Trophoblast cell (in vitro differentiated cells and primary cell): ENCODE results near the gene KRT40.

ENCODE experiments used
- DNase-seq, 2 donors: peaks; one replicate each; pipeline ENCODE4 v3.0.0-alpha.2; 2016
- H2AFZ ChIP-seq: 2 replicates; pipeline ENCODE4 v1.6.1; 2013; ENCODE audit warnings: low read length, moderate library complexity, mild to moderate bottlenecking; ENCODE audit not compliant: insufficient read depth, poor library complexity
- H2AK5ac ChIP-seq: 2 replicates; pipeline ENCODE4 v1.6.1; 2013; ENCODE audit warnings: mild to moderate bottlenecking, low read length
- H2BK120ac ChIP-seq: 2 replicates; pipeline ENCODE4 v1.6.1; 2013; ENCODE audit warnings: low read length, mild to moderate bottlenecking, moderate library complexity; ENCODE audit not compliant: insufficient read depth, poor library complexity
- H2BK12ac ChIP-seq: 2 replicates; pipeline ENCODE4 v1.6.1; 2013; ENCODE audit warnings: mild to moderate bottlenecking, low read length, moderate library complexity
- H2BK5ac ChIP-seq: 2 replicates; pipeline ENCODE4 v1.6.1; 2013; ENCODE audit warnings: low read length, low read depth, moderate library complexity, mild to moderate bottlenecking; ENCODE audit not compliant: poor library complexity
- H3K14ac ChIP-seq: 2 replicates; pipeline ENCODE4 v1.6.1; 2013; ENCODE audit warnings: mild to moderate bottlenecking, low read length
- H3K18ac ChIP-seq: 2 replicates; pipeline ENCODE4 v1.6.1; 2013; ENCODE audit warnings: mild to moderate bottlenecking, low read length
- H3K23ac ChIP-seq: 2 replicates; pipeline ENCODE4 v1.6.1; 2013; ENCODE audit warnings: low read length
- H3K27ac ChIP-seq: 2 replicates; pipeline ENCODE4 v1.5.1; 2013; ENCODE audit warnings: low read depth, mild to moderate bottlenecking, inconsistent platforms, low read length, moderate library complexity
- H3K27me3 ChIP-seq: 2 replicates; pipeline ENCODE4 v1.6.1; 2013; ENCODE audit warnings: inconsistent platforms, mild to moderate bottlenecking, low read length, moderate library complexity; ENCODE audit not compliant: insufficient read depth
- H3K36me3 ChIP-seq, 2 experiments: 1 replicate in 1 of 2; 2 replicates in 1 of 2; pipeline ENCODE4 v1.6.1; 2013; ENCODE audit warnings: low read length in 2 of 2, mild to moderate bottlenecking in 2 of 2, moderate library complexity in 1 of 2; ENCODE audit not compliant: insufficient read depth in 2 of 2, control insufficient read depth in 1 of 2
- H3K4ac ChIP-seq: 2 replicates; pipeline ENCODE4 v1.6.1; 2013; ENCODE audit warnings: low read depth, mild to moderate bottlenecking, low read length, moderate library complexity
- H3K4me1 ChIP-seq, 2 experiments: 1 replicate in 1 of 2; 2 replicates in 1 of 2; pipeline ENCODE4 v1.6.1; 2013; ENCODE audit warnings: low read length in 2 of 2, mild to moderate bottlenecking in 2 of 2, moderate library complexity in 1 of 2; ENCODE audit not compliant: insufficient read depth in 2 of 2, control insufficient read depth in 1 of 2
- H3K4me2 ChIP-seq: 2 replicates; pipeline ENCODE4 v1.6.1; 2013; ENCODE audit warnings: inconsistent platforms, mild to moderate bottlenecking, low read length, moderate library complexity
- H3K4me3 ChIP-seq: 2 replicates; pipeline ENCODE4 v1.5.1; 2013; ENCODE audit warnings: mild to moderate bottlenecking, low read depth, low read length, inconsistent platforms
- H3K79me1 ChIP-seq: one replicate; pipeline ENCODE4 v1.6.1; 2013; ENCODE audit warnings: low read length
- H3K79me2 ChIP-seq: 2 replicates; pipeline ENCODE4 v1.6.1; 2013; ENCODE audit warnings: low read length, mild to moderate bottlenecking; ENCODE audit not compliant: control insufficient read depth, insufficient read depth, poor library complexity
- H3K9ac ChIP-seq: 2 replicates; pipeline ENCODE4 v1.6.1; 2013; ENCODE audit warnings: mild to moderate bottlenecking, low read length
- H3K9me3 ChIP-seq: 2 replicates; pipeline ENCODE4 v1.6.1; 2013; ENCODE audit warnings: low read depth, mild to moderate bottlenecking, control low read depth, inconsistent platforms, low read length; ENCODE audit not compliant: insufficient read depth
- H4K12ac ChIP-seq: 2 replicates; pipeline ENCODE4 v1.6.1; 2013; ENCODE audit warnings: low read depth, mild to moderate bottlenecking, low read length, moderate library complexity
- H4K8ac ChIP-seq: 2 replicates; pipeline ENCODE4 v1.6.1; 2013; ENCODE audit warnings: low read depth, mild to moderate bottlenecking, low read length, moderate library complexity
- H4K91ac ChIP-seq: one replicate; pipeline ENCODE4 v1.6.1; 2013; ENCODE audit warnings: low read depth, mild to moderate bottlenecking, low read length, moderate library complexity
- WGBS: extraction: QIAGEN DNeasy Blood & Tissue Kit; methylation state at CpG from one replicate; pipeline ENCODE4 v1.1.7; 2013; ENCODE audit warnings: missing lambda C conversion rate; ENCODE audit not compliant: insufficient read length, insufficient coverage; ENCODE audit errors: extremely low coverage; 5-methylcytosine and 5-hydroxymethylcytosine counted together

Gene KRT40

DNA sequence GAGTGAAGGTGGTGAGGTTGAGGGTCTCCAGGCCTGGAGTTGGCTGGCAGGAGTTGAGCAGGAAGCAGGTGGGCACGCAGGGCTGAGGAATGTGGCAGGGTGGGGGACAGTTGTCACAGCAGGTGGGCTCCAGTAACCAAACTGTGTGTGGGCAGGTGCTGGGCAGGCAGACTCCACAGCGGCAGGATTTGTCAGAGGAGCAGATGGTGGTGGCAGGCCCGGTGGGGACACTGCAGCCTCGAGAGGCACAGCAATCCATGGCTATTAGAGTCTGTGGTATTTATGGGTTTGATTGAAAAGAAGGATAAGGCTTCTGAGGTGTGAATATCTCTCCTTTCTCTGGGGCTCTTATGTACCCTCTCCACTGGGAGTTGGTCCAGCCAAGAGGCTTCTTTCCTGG is 9.7 kb upstream of the KRT40 start, which contains the start of gene KRTAP3-3:
Gene KRTAP3-3, minus strand, starts transcription at position 326 of the 400 bp plus-strand sequence. Its CDS starts 67 bp downstream, at position 259.
- Histone ChIP-seq H4K8ac (no peak within 1 kb of the TSS), H3K27me3 (no peaks in the 10 kb centered on the region), H4K12ac (no peak within 1 kb of the TSS), H3K14ac (no peak within 1 kb of the TSS), H2AFZ (no peak within 1 kb of the TSS), H3K4me3 (no peak within 1 kb of the TSS), H2BK5ac (no peak within 1 kb of the TSS), H3K9me3 (no peaks in the 10 kb centered on the region), H3K4ac (no peak within 1 kb of the TSS), H3K27ac (no peak within 1 kb of the TSS), H3K4me1 (no peaks in the 10 kb centered on the region), H3K79me2 (no peaks in the 10 kb centered on the region), H3K18ac (no peak within 1 kb of the TSS), H3K36me3 (no peaks in the 10 kb centered on the region), H3K9ac (no peak within 1 kb of the TSS), H3K4me2 (no peak within 1 kb of the TSS), H3K23ac (no peak within 1 kb of the TSS), H3K79me1 (no peaks in the 10 kb centered on the region), H2AK5ac (no peak within 1 kb of the TSS), H2BK120ac (no peak within 1 kb of the TSS), H2BK12ac (no peak within 1 kb of the TSS), H4K91ac (no peak within 1 kb of the TSS)
- DNase-seq = no peak
- no CpG with 5 or more reads among the region's 4 CpGs for WGBS

DNA sequence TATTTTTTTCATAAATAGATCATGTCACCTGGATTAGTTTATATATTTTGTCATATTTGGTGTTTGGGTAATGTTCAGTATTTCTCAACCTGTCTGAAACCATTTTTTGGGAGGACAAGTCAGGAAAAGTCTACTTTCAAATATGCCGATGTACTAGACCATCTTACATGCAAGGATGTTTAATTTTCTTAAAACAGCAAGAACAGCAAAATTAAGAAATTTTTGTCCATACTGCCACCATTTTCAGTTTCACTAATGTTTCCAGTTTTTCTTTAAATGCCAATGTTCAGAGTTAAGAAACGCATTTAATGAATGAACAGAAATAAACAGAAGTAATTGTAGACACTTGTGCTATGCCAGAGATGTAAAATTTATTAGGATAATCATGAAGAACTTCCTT is 9.0 kb upstream of the KRT40 start:
- Histone ChIP-seq H2BK5ac (no peak overlapping the region), H4K12ac (no peak overlapping the region), H3K18ac (no peak overlapping the region), H2BK12ac (no peak overlapping the region), H3K9ac (no peak overlapping the region), H3K4me2 (no peak overlapping the region), H2BK120ac (no peak overlapping the region), H3K14ac (no peak overlapping the region), H3K27me3 (no peaks in the 10 kb centered on the region), H3K79me2 (no peaks in the 10 kb centered on the region), H3K27ac (no peak overlapping the region), H3K9me3 (no peaks in the 10 kb centered on the region), H3K4ac (no peak overlapping the region), H3K4me1 (no peaks in the 10 kb centered on the region), H3K36me3 (no peaks in the 10 kb centered on the region), H2AK5ac (no peak overlapping the region), H4K8ac (no peak overlapping the region), H3K4me3 (no peak overlapping the region), H3K23ac (no peak overlapping the region), H3K79me1 (no peaks in the 10 kb centered on the region), H2AFZ (no peak overlapping the region), H4K91ac (no peak overlapping the region)
- DNase-seq = no peak
- WGBS = no CpG with 5 or more reads among the region's 2 CpGs

DNA sequence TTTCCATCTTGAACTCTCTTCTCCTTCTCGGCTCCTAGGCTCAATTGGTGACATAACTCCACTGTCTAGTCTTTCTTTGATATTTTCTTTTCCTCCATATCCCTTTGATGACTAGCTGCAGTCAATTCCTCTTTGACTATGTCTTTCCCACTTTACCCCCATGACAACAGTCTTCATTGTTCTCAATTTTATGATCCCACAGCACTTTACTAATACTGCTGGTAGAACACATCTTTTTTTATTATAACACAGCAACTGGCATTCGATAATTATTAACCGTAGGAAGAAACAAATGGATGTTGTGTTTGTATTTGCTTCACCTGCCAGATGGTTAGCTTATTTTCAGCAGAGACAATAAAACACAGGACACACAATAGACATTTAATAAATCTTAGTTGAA is 8.5 kb upstream of the KRT40 start:
- no peaks in the 10 kb centered on the region for H3K9me3 ChIP-seq
- no peak overlapping the region for H3K4me2 ChIP-seq
- no peak overlapping the region for H3K9ac ChIP-seq
- no peak overlapping the region for H3K14ac ChIP-seq
- H3K23ac ChIP-seq = no peak overlapping the region
- H3K36me3 ChIP-seq = no peaks in the 10 kb centered on the region
- H3K4me1 ChIP-seq = no peaks in the 10 kb centered on the region
- H4K8ac ChIP-seq = no peak overlapping the region
- no peaks in the 10 kb centered on the region for H3K79me2 ChIP-seq
- H3K27ac ChIP-seq = no peak overlapping the region
- no peak overlapping the region for H2AFZ ChIP-seq
- no peak overlapping the region for H2BK5ac ChIP-seq
- no peak overlapping the region for H3K4ac ChIP-seq
- no peaks in the 10 kb centered on the region for H3K79me1 ChIP-seq
- H3K4me3 ChIP-seq = no peak overlapping the region
- H4K91ac ChIP-seq = no peak overlapping the region
- H3K18ac ChIP-seq = no peak overlapping the region
- no peaks in the 10 kb centered on the region for H3K27me3 ChIP-seq
- H2BK120ac ChIP-seq = no peak overlapping the region
- DNase-seq = no peak
- H4K12ac ChIP-seq = no peak overlapping the region
- H2BK12ac ChIP-seq = no peak overlapping the region
- WGBS = no CpG with 5 or more reads among the region's 3 CpGs
- H2AK5ac ChIP-seq = no peak overlapping the region

DNA sequence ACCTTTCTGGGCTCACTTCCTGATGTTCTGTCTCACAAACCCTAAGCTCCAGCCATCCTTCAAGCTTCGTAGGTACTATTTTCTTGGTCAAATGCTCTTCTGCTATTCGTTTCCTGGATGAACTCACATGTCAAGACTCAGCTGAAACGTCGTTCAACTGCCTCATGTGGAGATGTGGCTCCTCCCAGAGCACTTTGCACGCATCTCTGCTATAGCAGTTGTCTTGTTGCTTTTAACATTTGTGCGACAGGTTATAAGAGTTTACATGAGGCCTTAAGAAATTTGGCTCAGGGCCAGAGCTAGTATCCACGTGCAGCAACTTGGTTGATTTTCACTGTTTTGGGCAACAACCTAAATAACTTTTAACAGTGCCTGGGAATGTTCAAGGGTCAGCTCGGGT is 2.8 kb upstream of the KRT40 start:
- H2BK5ac ChIP-seq = no peak overlapping the region
- H3K79me1 ChIP-seq = no peaks in the 10 kb centered on the region
- no peak overlapping the region for H3K23ac ChIP-seq
- H3K4ac ChIP-seq = no peak overlapping the region
- H3K9me3 ChIP-seq = no peaks in the 10 kb centered on the region
- no peak overlapping the region for H4K91ac ChIP-seq
- H3K36me3 ChIP-seq = no peaks in the 10 kb centered on the region
- no peak overlapping the region for H3K27ac ChIP-seq
- no peak overlapping the region for H2BK120ac ChIP-seq
- H3K27me3 ChIP-seq = no peaks in the 10 kb centered on the region
- no peak overlapping the region for H4K8ac ChIP-seq
- no peak overlapping the region for H2AFZ ChIP-seq
- no peak overlapping the region for H2BK12ac ChIP-seq
- H3K4me3 ChIP-seq = no peak overlapping the region
- WGBS = no CpG with 5 or more reads among the region's 8 CpGs
- H2AK5ac ChIP-seq = no peak overlapping the region
- peaks cover 0 to 3% of the 10 kb centered on the region in 2 experiments for H3K4me1 ChIP-seq
- no peak overlapping the region for H3K14ac ChIP-seq
- H3K4me2 ChIP-seq = no peak overlapping the region
- H4K12ac ChIP-seq = no peak overlapping the region
- no peak overlapping the region for H3K18ac ChIP-seq
- no peak overlapping the region for H3K9ac ChIP-seq
- no peak for DNase-seq
- H3K79me2 ChIP-seq = no peaks in the 10 kb centered on the region
